ENCODE results near the gene RBBP7. TPM values are rescaled to one million over a fixed set of nuclear protein-coding genes. Genes with fewer than 3 reads are reported as not detected.

RBBP7 gene
- total RNA-seq, 1 donor from 2014 or later: 151 TPM

- Mint-ChIP-seq H3K4me1 (ENCODE audit: low read depth) (peaks cover 18% of the 10 kb centered on the region), H3K27ac (ENCODE audit: unreplicated experiment) (no peak overlapping the region), H3K9me3 (ENCODE audit: low read depth) (no peaks in the 10 kb centered on the region), H3K36me3 (ENCODE audit: low read depth) (no peaks in the 10 kb centered on the region), H3K27me3 (ENCODE audit: low read depth) (peaks cover 2% of the 10 kb centered on the region), H3K4me3 (ENCODE audit: unreplicated experiment) (no peak overlapping the region)
- peak; percentile 45 for TF ChIP-seq CTCF (IDR thresholded peaks at IDR 0.05)
- DNase-seq (ENCODE audit: low spot score): no peak
These were observed 13.3 kb upstream of the RBBP7 start for GRCh38 chrX:16883487-16883804.

GRCh38 chrX:16882702-16883486 lies 12.7 kb upstream of the RBBP7 start:
- Mint-ChIP-seq H3K4me1 (ENCODE audit: low read depth) (peaks cover 18% of the 10 kb centered on the region), H3K4me3 (ENCODE audit: unreplicated experiment) (peak overlapping the region; percentile 77), H3K9me3 (ENCODE audit: low read depth) (no peaks in the 10 kb centered on the region), H3K27me3 (ENCODE audit: low read depth) (peaks cover 2% of the 10 kb centered on the region), H3K36me3 (ENCODE audit: low read depth) (no peaks in the 10 kb centered on the region), H3K27ac (ENCODE audit: unreplicated experiment) (peak overlapping the region; percentile 94)
- peak; percentile 94 for TF ChIP-seq CTCF (IDR thresholded peaks at IDR 0.05)
- DNase-seq (ENCODE audit: low spot score): no peak

GRCh38 chrX:16882169-16882568 lies 12.0 kb upstream of the RBBP7 start:
- Mint-ChIP-seq H3K4me1 (ENCODE audit: low read depth) (peaks cover 18% of the 10 kb centered on the region), H3K36me3 (ENCODE audit: low read depth) (no peaks in the 10 kb centered on the region), H3K27me3 (ENCODE audit: low read depth) (peaks cover 2% of the 10 kb centered on the region), H3K27ac (ENCODE audit: unreplicated experiment) (peak overlapping the region; percentile 18), H3K9me3 (ENCODE audit: low read depth) (no peaks in the 10 kb centered on the region), H3K4me3 (ENCODE audit: unreplicated experiment) (peak overlapping the region; percentile 77)
- no peak for DNase-seq (ENCODE audit: low spot score)
- TF ChIP-seq CTCF (IDR thresholded peaks at IDR 0.05): no peak

GRCh38 chrX:16876696-16877095 lies 6.5 kb upstream of the RBBP7 start:
- Mint-ChIP-seq H3K27me3 (ENCODE audit: low read depth) (peaks cover 7% of the 10 kb centered on the region), H3K9me3 (ENCODE audit: low read depth) (no peaks in the 10 kb centered on the region), H3K4me3 (ENCODE audit: unreplicated experiment) (no peak overlapping the region), H3K27ac (ENCODE audit: unreplicated experiment) (no peak overlapping the region), H3K4me1 (ENCODE audit: low read depth) (peaks cover 7% of the 10 kb centered on the region), H3K36me3 (ENCODE audit: low read depth) (no peaks in the 10 kb centered on the region)
- DNase-seq (ENCODE audit: low spot score): no peak
- no peak for TF ChIP-seq CTCF (IDR thresholded peaks at IDR 0.05)

- DNase-seq (ENCODE audit: low spot score): no peak
- no peak for TF ChIP-seq CTCF (IDR thresholded peaks at IDR 0.05)
- Mint-ChIP-seq H3K27me3 (ENCODE audit: low read depth) (peaks cover 7% of the 10 kb centered on the region), H3K4me1 (ENCODE audit: low read depth) (peaks cover 12% of the 10 kb centered on the region), H3K4me3 (ENCODE audit: unreplicated experiment) (no peak overlapping the region), H3K36me3 (ENCODE audit: low read depth) (no peaks in the 10 kb centered on the region), H3K9me3 (ENCODE audit: low read depth) (no peaks in the 10 kb centered on the region), H3K27ac (ENCODE audit: unreplicated experiment) (no peak overlapping the region)
These were observed 4.4 kb upstream of the RBBP7 start for GRCh38 chrX:16874458-16875095.

All from chondrocyte (in vitro differentiated cells).